GM21360 (cell line): ENCODE measurements around the gene FAM83B.
"Not testable (repeated sequence)": the region's sequence is repeated elsewhere in the genome, so short reads cannot be mapped to it uniquely, and the experiment has no call there.

Experiments
- ATAC-seq: cut with Tn5 transposase; IDR thresholded peaks from one replicate; pipeline ENCODE4 v1.9.1; 2021; ENCODE audit warnings: mild to moderate bottlenecking, moderate library complexity; ENCODE audit not compliant: unreplicated experiment

The FAM83B gene

GRCh38 chr6:54846243-54846856, at the start of gene FAM83B:
FAM83B (plus strand) TSS chr6:54846771; CDS start chr6:54870247, 23,476 bp downstream.
- no peak for ATAC-seq

GRCh38 chr6:54796918-54797317, 49.7 kb upstream of the FAM83B start:
- ATAC-seq, result not testable (repeated sequence)

GRCh38 chr6:54800050-54800600, 46.4 kb upstream of the FAM83B start:
- ATAC-seq, result no peak

GRCh38 chr6:54801244-54801643, 45.3 kb upstream of the FAM83B start:
- no peak for ATAC-seq

- ATAC-seq, result no peak
These were observed 44.9 kb upstream of the FAM83B start for GRCh38 chr6:54801669-54802068.

- ATAC-seq, result no peak
These were observed 43.6 kb upstream of the FAM83B start for GRCh38 chr6:54802775-54803634.

GRCh38 chr6:54805077-54805476, 41.5 kb upstream of the FAM83B start:
- ATAC-seq, result no peak

GRCh38 chr6:54810147-54810546, 36.4 kb upstream of the FAM83B start:
- ATAC-seq, result no peak

GRCh38 chr6:54813892-54814291, 32.7 kb upstream of the FAM83B start:
- ATAC-seq, result no peak

GRCh38 chr6:54817236-54817635, 29.3 kb upstream of the FAM83B start:
- ATAC-seq, result no peak

GRCh38 chr6:54817834-54818233, 28.7 kb upstream of the FAM83B start:
- no peak for ATAC-seq

- not testable (repeated sequence) for ATAC-seq
These were observed 22.3 kb upstream of the FAM83B start for GRCh38 chr6:54824225-54824624.

GRCh38 chr6:54827010-54827409, 19.6 kb upstream of the FAM83B start:
- no peak for ATAC-seq

GRCh38 chr6:54830216-54830615, 16.4 kb upstream of the FAM83B start:
- ATAC-seq, result no peak

- no peak for ATAC-seq
These were observed 11.4 kb upstream of the FAM83B start for GRCh38 chr6:54835176-54835575.

- ATAC-seq, result no peak
These were observed 495 bp downstream of the FAM83B start for GRCh38 chr6:54846857-54847674.

GRCh38 chr6:54847799-54848597, 1.4 kb downstream of the FAM83B start:
- ATAC-seq, result no peak

GRCh38 chr6:54850114-54850513, 3.5 kb downstream of the FAM83B start:
- no peak for ATAC-seq

GRCh38 chr6:54856129-54856528, 9.6 kb downstream of the FAM83B start:
- no peak for ATAC-seq

GRCh38 chr6:54860132-54860531, 13.6 kb downstream of the FAM83B start:
- ATAC-seq, result no peak
